ENCODE data around the gene MYL4.

Gene MYL4

DNA sequence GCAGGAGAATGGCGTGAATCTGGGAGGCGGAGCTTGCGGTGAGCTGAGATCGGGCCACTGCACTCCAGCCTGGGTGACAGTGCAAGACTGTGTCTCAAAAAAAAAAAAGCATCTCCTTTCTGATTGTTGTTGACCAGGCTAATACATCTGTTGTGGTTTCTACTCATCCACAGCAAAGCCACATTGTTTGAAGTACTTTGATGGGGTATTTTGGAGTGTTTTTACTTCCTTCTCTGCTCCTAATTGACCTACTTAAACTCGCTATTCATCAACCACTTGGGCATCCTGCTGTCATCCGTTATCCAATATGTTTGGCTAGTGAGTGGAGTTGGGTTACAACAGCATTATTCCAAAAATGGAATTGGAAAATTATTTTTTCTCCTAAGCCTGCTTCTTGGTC, 16.6 kb upstream of the MYL4 start:
- Histone ChIP-seq H3K27ac (replicated peaks; ENCODE audit: low read length) (no peak overlapping the region), H3K4me3 (ENCODE audit: low read length in 2 of 2) (no peak overlapping the region), H3K9me3 (replicated peaks in 1 of 2; ENCODE audit: control insufficient read depth in 2 of 2, insufficient read depth in 1 of 2, low read depth in 1 of 2, low read length in 2 of 2) (no peaks in the 10 kb centered on the region), H3K27me3 (ENCODE audit: control insufficient read depth in 3 of 3, insufficient read depth in 3 of 3, low read depth in 1 of 3, low read length in 3 of 3) (peaks cover 0 to 8% (median 0%) of the 10 kb centered on the region in 3 experiments), H2BK120ac (ENCODE audit: low read depth, low read length) (no peak overlapping the region), H3K23ac (ENCODE audit: low read depth, low read length, poor library complexity) (no peak overlapping the region), H2BK5ac (ENCODE audit: low read length) (no peak overlapping the region), H3K79me1 (ENCODE audit: low read depth, low read length) (peaks cover 3% of the 10 kb centered on the region), H2BK12ac (ENCODE audit: low read length) (no peak overlapping the region), H3K36me3 (replicated peaks in 1 of 2; ENCODE audit: control insufficient read depth in 2 of 2, insufficient read depth in 2 of 2, low read length in 2 of 2) (no peaks in the 10 kb centered on the region), H2BK15ac (ENCODE audit: low read length) (no peak overlapping the region), H3K18ac (ENCODE audit: low read length) (no peak overlapping the region), H2AK5ac (ENCODE audit: low read depth, low read length) (no peak overlapping the region), H3K9ac (ENCODE audit: low read depth, low read length, poor library complexity) (no peak overlapping the region), H4K8ac (ENCODE audit: low read depth, low read length) (no peak overlapping the region), H3K4ac (ENCODE audit: low read length) (no peak overlapping the region), H3K4me2 (ENCODE audit: insufficient read depth, low read length, poor library complexity, severe bottlenecking) (no peak overlapping the region), H3K4me1 (ENCODE audit: control insufficient read depth in 2 of 2, insufficient read depth in 1 of 2, low read depth in 1 of 2, low read length in 2 of 2) (no peaks in the 10 kb centered on the region), H2AFZ (ENCODE audit: low read length) (no peak overlapping the region), H3K14ac (ENCODE audit: low read length) (no peak overlapping the region), H4K91ac (ENCODE audit: low read depth, low read length, poor library complexity) (no peak overlapping the region)
- no peak for DNase-seq (ENCODE audit: low spot score)
- WGBS, 2 donors (ENCODE audit: extremely low coverage in 2 of 2, insufficient read length in 2 of 2, insufficient replicate concordance in 1 of 2), result no CpG with 5 or more reads among the region's 6 CpGs

DNA sequence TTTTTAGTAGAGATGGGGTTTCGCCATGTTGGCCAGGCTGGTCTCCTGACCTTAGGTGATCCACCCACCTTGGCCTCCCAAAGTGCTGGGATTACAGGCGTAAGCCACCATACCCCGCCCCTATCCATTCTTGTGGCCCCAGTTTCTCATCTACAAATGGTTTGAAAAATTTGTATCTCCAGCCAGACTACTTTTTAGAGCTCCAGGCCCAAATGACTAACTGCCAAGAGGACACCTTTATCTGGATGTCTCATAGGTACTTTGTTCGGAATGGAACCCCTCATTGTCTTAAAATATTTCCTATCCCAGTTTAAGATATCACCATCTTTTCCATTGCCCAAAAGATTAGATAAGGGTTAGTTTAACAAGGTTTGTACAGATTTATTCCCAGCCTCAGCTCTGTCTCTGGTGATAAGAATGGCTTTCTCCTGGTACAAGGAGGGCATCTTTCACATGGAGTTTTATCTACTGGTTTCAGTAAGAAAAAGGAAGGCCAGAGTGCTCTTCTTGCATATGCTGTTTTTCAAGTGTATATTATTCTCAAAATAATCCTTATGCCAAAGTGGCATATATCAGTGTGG, 15.1 kb upstream of the MYL4 start:
- no peak overlapping the region for H2BK5ac ChIP-seq (ENCODE audit: low read length)
- no peak overlapping the region for H2BK120ac ChIP-seq (ENCODE audit: low read depth, low read length)
- no peak overlapping the region for H2AK5ac ChIP-seq (ENCODE audit: low read depth, low read length)
- H3K27ac ChIP-seq (replicated peaks; ENCODE audit: low read length), result no peak overlapping the region
- H2BK15ac ChIP-seq (ENCODE audit: low read length), result no peak overlapping the region
- H3K18ac ChIP-seq (ENCODE audit: low read length), result no peak overlapping the region
- no peaks in the 10 kb centered on the region for H3K9me3 ChIP-seq (replicated peaks in 1 of 2; ENCODE audit: control insufficient read depth in 2 of 2, insufficient read depth in 1 of 2, low read depth in 1 of 2, low read length in 2 of 2)
- no peaks in the 10 kb centered on the region for H3K36me3 ChIP-seq (replicated peaks in 1 of 2; ENCODE audit: control insufficient read depth in 2 of 2, insufficient read depth in 2 of 2, low read length in 2 of 2)
- H3K4me2 ChIP-seq (ENCODE audit: insufficient read depth, low read length, poor library complexity, severe bottlenecking), result no peak overlapping the region
- H4K8ac ChIP-seq (ENCODE audit: low read depth, low read length), result no peak overlapping the region
- no peak overlapping the region for H2BK12ac ChIP-seq (ENCODE audit: low read length)
- H3K9ac ChIP-seq (ENCODE audit: low read depth, low read length, poor library complexity), result no peak overlapping the region
- no peak overlapping the region for H3K4ac ChIP-seq (ENCODE audit: low read length)
- H2AFZ ChIP-seq (ENCODE audit: low read length), result no peak overlapping the region
- H3K4me3 ChIP-seq (ENCODE audit: low read length in 2 of 2), result no peak overlapping the region
- no peak for DNase-seq (ENCODE audit: low spot score)
- no peak overlapping the region for H4K91ac ChIP-seq (ENCODE audit: low read depth, low read length, poor library complexity)
- WGBS, 2 donors (ENCODE audit: extremely low coverage in 2 of 2, insufficient read length in 2 of 2, insufficient replicate concordance in 1 of 2), result no CpG with 5 or more reads among the region's 4 CpGs
- H3K4me1 ChIP-seq (ENCODE audit: control insufficient read depth in 2 of 2, insufficient read depth in 1 of 2, low read depth in 1 of 2, low read length in 2 of 2), result no peaks in the 10 kb centered on the region
- H3K79me1 ChIP-seq (ENCODE audit: low read depth, low read length), result no peaks in the 10 kb centered on the region
- H3K23ac ChIP-seq (ENCODE audit: low read depth, low read length, poor library complexity), result no peak overlapping the region
- no peak overlapping the region for H3K14ac ChIP-seq (ENCODE audit: low read length)
- H3K27me3 ChIP-seq (ENCODE audit: control insufficient read depth in 3 of 3, insufficient read depth in 3 of 3, low read depth in 1 of 3, low read length in 3 of 3), result peaks cover 0 to 8% (median 0%) of the 10 kb centered on the region in 3 experiments

DNA sequence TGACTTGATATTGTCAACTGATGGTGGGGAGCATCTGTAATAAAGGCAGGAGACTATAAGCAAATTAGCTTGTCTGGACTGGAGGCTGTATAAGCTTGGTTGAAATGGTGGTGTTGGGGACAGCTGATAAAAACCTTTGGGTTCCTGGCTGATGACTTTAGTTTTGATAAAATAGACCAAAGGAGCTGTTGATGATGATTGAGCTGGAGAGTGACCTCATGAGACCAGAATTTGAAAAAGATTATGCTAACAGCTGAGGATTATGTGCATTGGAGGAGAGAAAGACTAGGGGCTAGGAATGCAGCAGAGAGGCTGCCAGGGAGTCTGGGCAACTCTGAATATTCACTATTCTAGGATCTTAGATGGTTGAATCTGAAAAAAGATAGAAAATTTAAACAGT, 11.3 kb upstream of the MYL4 start:
- H3K27ac ChIP-seq (replicated peaks; ENCODE audit: low read length), result no peak overlapping the region

DNA sequence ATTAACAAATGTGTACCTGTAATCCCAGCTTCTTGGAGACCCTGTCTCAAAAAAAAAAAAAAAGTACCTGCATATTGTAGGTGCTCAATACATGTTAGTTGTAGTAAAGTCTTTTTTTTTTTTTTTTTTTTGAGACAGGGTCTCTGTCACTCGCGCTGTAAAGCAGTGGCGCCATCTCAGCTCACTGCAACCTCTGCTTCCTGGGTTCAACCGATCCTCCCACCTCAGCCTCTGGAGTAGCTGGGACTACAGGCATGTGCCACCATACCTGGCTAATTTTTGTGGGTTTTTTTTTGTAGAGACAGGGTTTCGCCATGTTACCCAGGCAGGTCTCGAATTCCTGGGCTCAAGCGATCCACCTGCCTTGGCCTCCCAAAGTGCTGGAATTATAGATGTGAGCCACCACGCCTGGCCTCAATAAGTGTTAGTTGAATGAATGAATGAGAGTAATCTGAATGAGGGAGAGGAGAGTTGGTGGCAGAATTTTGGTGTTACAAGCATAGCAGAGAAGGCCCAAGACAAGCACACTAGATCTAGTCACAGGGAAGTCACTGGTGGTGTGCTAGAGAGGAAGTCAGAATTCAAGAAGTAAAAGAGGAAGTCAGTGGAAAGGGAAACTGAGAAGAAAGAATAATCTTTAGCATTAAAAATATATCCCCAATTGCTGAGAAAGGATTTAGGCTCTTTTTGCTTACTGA, 9.4 kb upstream of the MYL4 start:
- Histone ChIP-seq H3K14ac (ENCODE audit: low read length) (no peak overlapping the region), H3K27ac (replicated peaks; ENCODE audit: low read length) (no peak overlapping the region), H3K9ac (ENCODE audit: low read depth, low read length, poor library complexity) (no peak overlapping the region), H2BK12ac (ENCODE audit: low read length) (no peak overlapping the region), H4K91ac (ENCODE audit: low read depth, low read length, poor library complexity) (no peak overlapping the region), H3K4me1 (ENCODE audit: control insufficient read depth in 2 of 2, insufficient read depth in 1 of 2, low read depth in 1 of 2, low read length in 2 of 2) (no peaks in the 10 kb centered on the region), H2BK120ac (ENCODE audit: low read depth, low read length) (no peak overlapping the region), H2BK15ac (ENCODE audit: low read length) (no peak overlapping the region), H3K23ac (ENCODE audit: low read depth, low read length, poor library complexity) (no peak overlapping the region), H3K27me3 (ENCODE audit: control insufficient read depth in 3 of 3, insufficient read depth in 3 of 3, low read depth in 1 of 3, low read length in 3 of 3) (peaks cover 0 to 4% (median 0%) of the 10 kb centered on the region in 3 experiments), H3K4me3 (ENCODE audit: low read length in 2 of 2) (no peak overlapping the region), H3K4ac (ENCODE audit: low read length) (no peak overlapping the region), H2AFZ (ENCODE audit: low read length) (no peak overlapping the region), H2AK5ac (ENCODE audit: low read depth, low read length) (no peak overlapping the region), H3K79me1 (ENCODE audit: low read depth, low read length) (no peaks in the 10 kb centered on the region), H3K36me3 (replicated peaks in 1 of 2; ENCODE audit: control insufficient read depth in 2 of 2, insufficient read depth in 2 of 2, low read length in 2 of 2) (no peaks in the 10 kb centered on the region), H2BK5ac (ENCODE audit: low read length) (no peak overlapping the region), H3K4me2 (ENCODE audit: insufficient read depth, low read length, poor library complexity, severe bottlenecking) (no peak overlapping the region), H3K9me3 (replicated peaks in 1 of 2; ENCODE audit: control insufficient read depth in 2 of 2, insufficient read depth in 1 of 2, low read depth in 1 of 2, low read length in 2 of 2) (no peaks in the 10 kb centered on the region), H4K8ac (ENCODE audit: low read depth, low read length) (no peak overlapping the region), H3K18ac (ENCODE audit: low read length) (no peak overlapping the region)
- DNase-seq (ENCODE audit: low spot score), result no peak
- no CpG with 5 or more reads among the region's 8 CpGs for WGBS, 2 donors (ENCODE audit: extremely low coverage in 2 of 2, insufficient read length in 2 of 2, insufficient replicate concordance in 1 of 2)

More for the DNA sequence above, 11.3 kb upstream of the MYL4 start:
- Histone ChIP-seq H3K36me3 (replicated peaks in 1 of 2; ENCODE audit: control insufficient read depth in 2 of 2, insufficient read depth in 2 of 2, low read length in 2 of 2) (no peaks in the 10 kb centered on the region), H3K9me3 (replicated peaks in 1 of 2; ENCODE audit: control insufficient read depth in 2 of 2, insufficient read depth in 1 of 2, low read depth in 1 of 2, low read length in 2 of 2) (no peaks in the 10 kb centered on the region), H2BK15ac (ENCODE audit: low read length) (no peak overlapping the region), H2BK12ac (ENCODE audit: low read length) (no peak overlapping the region), H3K18ac (ENCODE audit: low read length) (no peak overlapping the region), H3K23ac (ENCODE audit: low read depth, low read length, poor library complexity) (no peak overlapping the region), H4K8ac (ENCODE audit: low read depth, low read length) (no peak overlapping the region), H3K27me3 (ENCODE audit: control insufficient read depth in 3 of 3, insufficient read depth in 3 of 3, low read depth in 1 of 3, low read length in 3 of 3) (peaks cover 0 to 4% (median 0%) of the 10 kb centered on the region in 3 experiments), H2AFZ (ENCODE audit: low read length) (no peak overlapping the region), H3K4me3 (ENCODE audit: low read length in 2 of 2) (no peak overlapping the region), H2AK5ac (ENCODE audit: low read depth, low read length) (no peak overlapping the region), H2BK5ac (ENCODE audit: low read length) (no peak overlapping the region), H3K4ac (ENCODE audit: low read length) (no peak overlapping the region), H3K9ac (ENCODE audit: low read depth, low read length, poor library complexity) (no peak overlapping the region), H4K91ac (ENCODE audit: low read depth, low read length, poor library complexity) (no peak overlapping the region), H3K4me2 (ENCODE audit: insufficient read depth, low read length, poor library complexity, severe bottlenecking) (no peak overlapping the region), H2BK120ac (ENCODE audit: low read depth, low read length) (no peak overlapping the region), H3K14ac (ENCODE audit: low read length) (no peak overlapping the region), H3K79me1 (ENCODE audit: low read depth, low read length) (no peaks in the 10 kb centered on the region), H3K4me1 (ENCODE audit: control insufficient read depth in 2 of 2, insufficient read depth in 1 of 2, low read depth in 1 of 2, low read length in 2 of 2) (no peaks in the 10 kb centered on the region)
- no peak for DNase-seq (ENCODE audit: low spot score)
